Left ventricle myocardium superior (tissue), 1 donor: ENCODE data around the gene CYB561D1. TPM values are rescaled to one million over a fixed set of nuclear protein-coding genes. Genes with fewer than 3 reads are reported as not detected.
A peak's percentile ranks its signal among the peaks of the same experiment; 100 is the strongest.

Experiments used
- ATAC-seq: fragments of 200-7000 bp; cut with Tn5 transposase; one replicate; pipeline ENCODE4 v1.9.1; 2020; ENCODE audit warnings: mild to moderate bottlenecking, moderate library complexity
- DNase-seq: peaks from one replicate; pipeline ENCODE4 v3.0.0-alpha.2; 2020
- intact Hi-C: fragments of 100-400 bp; cut with micrococcal nuclease; formaldehyde crosslinking; loops from one replicate; pipeline ENCODE4 v1.11.0; 2022
- total RNA-seq: library from RNA; stranded (reverse); fragmentation: NEBNext Ultra II Directional; extraction: Animal tissue kit (Norgen Biotek cat#: 25700); gene quantifications from one replicate; pipeline ENCODE4 v1.2.1, GENCODE V29; 2021
- donor health status: DM: no; HTN: yes; CAD: no; lungs with severe emphysema.

CYB561D1 gene
- total RNA-seq, 1 donor from 2014 or later: 4.3 TPM

GRCh38 chr1:109478806-109479205 lies 15.1 kb upstream of the CYB561D1 start:
- ATAC-seq (no peak), DNase-seq (no peak)
- intact Hi-C loops: no loop called here

GRCh38 chr1:109479311-109479710 lies 14.6 kb upstream of the CYB561D1 start:
- DNase-seq (no peak), ATAC-seq (no peak)
- intact Hi-C loops: no loop called here

GRCh38 chr1:109479901-109480300 lies 14.0 kb upstream of the CYB561D1 start:
- DNase-seq: no peak
- ATAC-seq: no peak
- intact Hi-C loops: no loop called here

- DNase-seq (no peak), ATAC-seq (no peak)
- intact Hi-C loops: no loop called here
Measured at GRCh38 chr1:109481646-109482045, 12.2 kb upstream of the CYB561D1 start.

GRCh38 chr1:109482242-109482641 lies 11.7 kb upstream of the CYB561D1 start:
- no peak for ATAC-seq
- no peak for DNase-seq
- intact Hi-C loops: no loop called here

- ATAC-seq (peak; percentile 32), DNase-seq (peak; percentile 56)
- intact Hi-C loops: no loop called here
Measured at GRCh38 chr1:109482791-109483671, 10.9 kb upstream of the CYB561D1 start.

GRCh38 chr1:109483672-109484518 lies 10.0 kb upstream of the CYB561D1 start, which contains the start of gene ATXN7L2:
Gene ATXN7L2 (plus strand): TSS chr1:109483905. CDS start chr1:109483954, 49 bp downstream.
- ATAC-seq (peak; percentile 95), DNase-seq (peak; percentile 95)
- intact Hi-C loops: no loop called here

GRCh38 chr1:109484519-109484975 lies 9.3 kb upstream of the CYB561D1 start:
- ATAC-seq: peak; percentile 2
- intact Hi-C loops: no loop called here
- DNase-seq: no peak

- ATAC-seq (no peak), DNase-seq (no peak)
- intact Hi-C loops: no loop called here
Measured at GRCh38 chr1:109485001-109485400, 8.9 kb upstream of the CYB561D1 start.

GRCh38 chr1:109487261-109487660 lies 6.6 kb upstream of the CYB561D1 start:
- ATAC-seq: no peak
- intact Hi-C loops: no loop called here
- DNase-seq: no peak

GRCh38 chr1:109488201-109488600 lies 5.7 kb upstream of the CYB561D1 start:
- no peak for ATAC-seq
- intact Hi-C loops: no loop called here
- no peak for DNase-seq

GRCh38 chr1:109488696-109489095 lies 5.2 kb upstream of the CYB561D1 start:
- intact Hi-C loops: no loop called here
- ATAC-seq: no peak

GRCh38 chr1:109490029-109490933 lies 3.6 kb upstream of the CYB561D1 start:
- ATAC-seq: peak; percentile 51
- intact Hi-C loops: loop anchor here (5.0 kb wide), 1 partner anchor 42 kb away; no protein-coding TSS in a partner anchor
- peak; percentile 63 for DNase-seq

More at GRCh38 chr1:109488696-109489095, 5.2 kb upstream of the CYB561D1 start:
- no peak for DNase-seq

- intact Hi-C loops: loop anchor here (5.0 kb wide), 1 partner anchor 41 kb away; no protein-coding TSS in a partner anchor
- peak; percentile 59 for DNase-seq
- ATAC-seq: peak; percentile 13
Measured at GRCh38 chr1:109490934-109491302, 3.0 kb upstream of the CYB561D1 start.

- no peak for DNase-seq
- intact Hi-C loops: loop anchor here (5.0 kb wide), 1 partner anchor 41 kb away; no protein-coding TSS in a partner anchor
- ATAC-seq: no peak
Measured at GRCh38 chr1:109491372-109491771, 2.5 kb upstream of the CYB561D1 start.

GRCh38 chr1:109492779-109493178 lies 1.1 kb upstream of the CYB561D1 start:
- ATAC-seq (no peak), DNase-seq (no peak)
- intact Hi-C loops: loop anchor here (5.0 kb wide), 1 partner anchor 40 kb away; no protein-coding TSS in a partner anchor

- ATAC-seq (no peak), DNase-seq (no peak)
- intact Hi-C loops: loop anchor here (5.0 kb wide), 1 partner anchor 39 kb away; no protein-coding TSS in a partner anchor
Measured at GRCh38 chr1:109493227-109493626, 667 bp upstream of the CYB561D1 start.

- ATAC-seq (no peak), DNase-seq (no peak)
- intact Hi-C loops: no loop called here
Measured at GRCh38 chr1:109495738-109496137, 1.8 kb downstream of the CYB561D1 start.
